Neural progenitor cell (in vitro differentiated cells): ENCODE results near the gene RAB11FIP5. TPM values are rescaled to one million over a fixed set of nuclear protein-coding genes. Genes with fewer than 3 reads are reported as not detected.

Source experiments
- DNase-seq: peaks from one replicate; pipeline ENCODE4 v3.0.0-alpha.2; 2016; ENCODE audit warnings: low spot score
- H2AFZ ChIP-seq: fragments of 200-600 bp; sonication (generic); replicated peaks from 2 replicates; pipeline ENCODE4 v1.6.1; 2016; ENCODE audit warnings: antibody characterized with exemption
- H3F3A ChIP-seq: fragments of 200-600 bp; sonication (generic); 2 replicates; pipeline ENCODE4 v1.6.1; 2016; ENCODE audit warnings: antibody characterized with exemption, low read depth
- H3K27ac ChIP-seq: fragments of 200-600 bp; sonication (generic); 2 replicates; pipeline ENCODE4 v1.5.1; 2016; ENCODE audit warnings: mild to moderate bottlenecking
- H3K27me3 ChIP-seq: fragments of 200-600 bp; sonication (generic); 2 replicates; pipeline ENCODE4 v1.6.1; 2016; ENCODE audit warnings: mild to moderate bottlenecking, moderate library complexity
- H3K36me3 ChIP-seq: fragments of 200-600 bp; sonication (generic); 2 replicates; pipeline ENCODE4 v1.5.1; 2016
- H3K4me1 ChIP-seq: fragments of 200-600 bp; sonication (generic); 2 replicates; pipeline ENCODE4 v1.6.1; 2016; ENCODE audit warnings: mixed run types
- H3K4me2 ChIP-seq: fragments of 200-600 bp; sonication (generic); 2 replicates; pipeline ENCODE4 v1.6.1; 2016
- H3K4me3 ChIP-seq: fragments of 200-600 bp; sonication (generic); 2 replicates; pipeline ENCODE4 v1.5.1; 2016
- H3K79me2 ChIP-seq: fragments of 200-600 bp; sonication (generic); 2 replicates; pipeline ENCODE4 v1.6.1; 2016; ENCODE audit warnings: low read depth
- H3K9ac ChIP-seq: fragments of 200-600 bp; sonication (generic); 2 replicates; pipeline ENCODE4 v1.6.1; 2016
- H3K9me3 ChIP-seq: fragments of 200-600 bp; sonication (generic); 2 replicates; pipeline ENCODE4 v1.5.1; 2016; ENCODE audit warnings: low read depth
- H4K20me1 ChIP-seq: fragments of 200-600 bp; sonication (generic); 2 replicates; pipeline ENCODE4 v1.6.1; 2016; ENCODE audit warnings: low read depth
- H3K27ac Mint-ChIP-seq: 3 replicates; pipeline ENCODE4 v1.8.0; 2021; ENCODE audit warnings: mixed read lengths
- H3K27me3 Mint-ChIP-seq: 2 replicates; pipeline ENCODE4 v1.8.0; 2022; ENCODE audit warnings: low read depth, mild to moderate bottlenecking, inconsistent platforms, moderate library complexity, mixed read lengths; ENCODE audit not compliant: insufficient read depth
- H3K36me3 Mint-ChIP-seq: 3 replicates; pipeline ENCODE4 v1.8.0; 2021; ENCODE audit warnings: mixed read lengths
- H3K4me1 Mint-ChIP-seq: 3 replicates; pipeline ENCODE4 v1.8.0; 2021; ENCODE audit warnings: mixed read lengths
- H3K4me3 Mint-ChIP-seq: 3 replicates; pipeline ENCODE4 v1.8.0; 2021; ENCODE audit warnings: mild to moderate bottlenecking, moderate library complexity, mixed read lengths
- H3K9me3 Mint-ChIP-seq: 3 replicates; pipeline ENCODE4 v1.8.0; 2020; ENCODE audit warnings: mixed read lengths
- CTCF ChIP-seq: fragments of 200-600 bp; sonication (generic); IDR thresholded peaks from 2 replicates; pipeline ENCODE4 v1.5.1; 2017; ENCODE audit warnings: antibody characterized with exemption, mild to moderate bottlenecking
- EZH2 ChIP-seq: fragments of 200-600 bp; sonication (generic); IDR thresholded peaks from 2 replicates; pipeline ENCODE4 v1.6.1; 2017; ENCODE audit warnings: antibody characterized with exemption, mild to moderate bottlenecking, moderate library complexity
- EZH2phosphoT487 ChIP-seq: fragments of 200-600 bp; sonication (generic); IDR thresholded peaks from 2 replicates; pipeline ENCODE4 v1.6.1; 2017; ENCODE audit warnings: antibody characterized with exemption
- total RNA-seq: library from RNA; depleted of rRNA; stranded (reverse); fragments of >200 nt; gene quantifications from 2 replicates; pipeline ENCODE4 v1.2.3, GENCODE V29; 2015; ENCODE audit warnings: low replicate concordance

Gene RAB11FIP5
- total RNA-seq, 1 donor from 2014 or later: 4.2 TPM

DNA sequence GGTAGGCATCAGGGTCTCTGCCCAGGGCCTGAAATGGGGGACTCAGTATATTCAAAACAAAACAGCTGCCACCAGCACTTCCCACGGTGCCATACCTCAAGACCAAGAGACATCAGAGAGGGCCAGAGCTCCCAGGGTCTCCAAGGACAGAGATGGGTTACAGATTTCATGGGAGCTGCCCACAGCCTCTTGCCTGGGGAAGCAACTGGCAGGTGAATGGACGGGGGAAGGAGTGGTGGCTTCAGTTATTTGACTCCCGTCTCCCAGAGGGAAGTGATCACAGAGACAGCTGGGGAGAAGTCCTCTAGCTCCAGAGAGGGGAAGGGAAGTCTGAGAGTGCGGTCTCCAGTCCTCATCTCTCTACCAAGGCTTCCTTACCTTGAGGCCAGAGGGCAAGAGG lies 25.4 kb downstream of the RAB11FIP5 start:
- H3K4me1 Mint-ChIP-seq: peaks cover 23% of the 10 kb centered on the region
- H3K4me2 ChIP-seq: no peak overlapping the region
- H3K36me3 ChIP-seq: no peaks in the 10 kb centered on the region
- no peak overlapping the region for H3K27ac ChIP-seq
- TF ChIP-seq EZH2phosphoT487: no peak
- TF ChIP-seq CTCF: no peak
- TF ChIP-seq EZH2: no peak
- peaks cover 8% of the 10 kb centered on the region for H4K20me1 ChIP-seq
- no peak overlapping the region for H3K4me3 ChIP-seq
- no peak overlapping the region for H3K9ac ChIP-seq
- no peak overlapping the region for H3K27ac Mint-ChIP-seq
- H3K27me3 ChIP-seq: no peaks in the 10 kb centered on the region
- H3F3A ChIP-seq: no peaks in the 10 kb centered on the region
- no peaks in the 10 kb centered on the region for H3K4me1 ChIP-seq
- no peak for DNase-seq
- H3K27me3 Mint-ChIP-seq: peaks cover 2% of the 10 kb centered on the region
- H3K9me3 ChIP-seq: no peaks in the 10 kb centered on the region
- H3K36me3 Mint-ChIP-seq: no peaks in the 10 kb centered on the region
- H3K9me3 Mint-ChIP-seq: no peaks in the 10 kb centered on the region
- H3K4me3 Mint-ChIP-seq: no peak overlapping the region
- no peak overlapping the region for H2AFZ ChIP-seq
- no peaks in the 10 kb centered on the region for H3K79me2 ChIP-seq

DNA sequence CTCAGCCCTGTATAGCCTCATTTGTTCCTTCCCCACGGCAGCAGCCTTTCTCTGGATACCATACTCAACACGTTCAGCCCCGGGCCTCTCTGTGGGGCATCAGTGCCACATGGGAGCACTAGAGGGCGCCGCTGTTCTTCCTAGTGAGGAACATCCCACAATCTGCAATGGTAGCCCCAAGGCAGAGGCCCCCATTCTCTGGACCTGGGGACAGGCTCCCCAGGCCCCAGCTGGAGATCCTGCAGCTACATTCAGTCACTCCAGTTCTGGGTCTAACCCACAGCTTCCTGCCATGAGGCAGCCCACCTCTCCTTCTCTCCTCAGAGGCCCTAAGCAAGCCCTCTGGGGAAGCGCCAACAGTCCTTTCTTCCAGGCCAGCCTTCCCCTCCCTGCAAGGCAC lies 27.1 kb downstream of the RAB11FIP5 start:
- Mint-ChIP-seq H3K27me3 (peaks cover 4% of the 10 kb centered on the region), H3K9me3 (no peaks in the 10 kb centered on the region), H3K4me1 (peaks cover 9% of the 10 kb centered on the region), H3K27ac (no peak overlapping the region), H3K36me3 (no peaks in the 10 kb centered on the region), H3K4me3 (no peak overlapping the region)
- peaks cover 9% of the 10 kb centered on the region for H3K4me1 ChIP-seq
- H3K9me3 ChIP-seq: no peaks in the 10 kb centered on the region
- no peaks in the 10 kb centered on the region for H3K79me2 ChIP-seq
- H3K27ac ChIP-seq: no peak overlapping the region
- peak; percentile 97 for TF ChIP-seq CTCF
- TF ChIP-seq EZH2phosphoT487: no peak
- no peak for TF ChIP-seq EZH2
- no peaks in the 10 kb centered on the region for H3F3A ChIP-seq
- no peaks in the 10 kb centered on the region for H3K36me3 ChIP-seq
- H4K20me1 ChIP-seq: peaks cover 5% of the 10 kb centered on the region
- no peak overlapping the region for H3K4me3 ChIP-seq
- peak; percentile 91 for DNase-seq
- H3K27me3 ChIP-seq: no peaks in the 10 kb centered on the region
- H2AFZ ChIP-seq: no peak overlapping the region
- H3K4me2 ChIP-seq: no peak overlapping the region
- no peak overlapping the region for H3K9ac ChIP-seq

- Histone ChIP-seq H3K27me3 (no peaks in the 10 kb centered on the region), H3K79me2 (no peaks in the 10 kb centered on the region), H4K20me1 (peaks cover 5% of the 10 kb centered on the region), H3K4me2 (no peak overlapping the region), H3K27ac (no peak overlapping the region), H2AFZ (no peak overlapping the region), H3K36me3 (no peaks in the 10 kb centered on the region), H3K9ac (no peak overlapping the region), H3K4me3 (no peak overlapping the region), H3F3A (no peaks in the 10 kb centered on the region), H3K9me3 (no peaks in the 10 kb centered on the region), H3K4me1 (peaks cover 9% of the 10 kb centered on the region)
- no peak for TF ChIP-seq CTCF
- no peak for TF ChIP-seq EZH2phosphoT487
- no peak for TF ChIP-seq EZH2
- Mint-ChIP-seq H3K4me3 (no peak overlapping the region), H3K9me3 (no peaks in the 10 kb centered on the region), H3K27ac (no peak overlapping the region), H3K4me1 (peaks cover 6% of the 10 kb centered on the region), H3K36me3 (no peaks in the 10 kb centered on the region), H3K27me3 (peaks cover 4% of the 10 kb centered on the region)
- DNase-seq: no peak
These were observed 27.8 kb downstream of the RAB11FIP5 start for GRCh38 chr2:73084971-73085370.
